Measurements from ENCODE around the gene PPP1CB. TPM values are rescaled to one million over a fixed set of nuclear protein-coding genes. Genes with fewer than 3 reads are reported as not detected.

The PPP1CB gene
- total and polyA plus RNA-seq, 11 donors, result 128 to 496 (median 404) TPM

DNA sequence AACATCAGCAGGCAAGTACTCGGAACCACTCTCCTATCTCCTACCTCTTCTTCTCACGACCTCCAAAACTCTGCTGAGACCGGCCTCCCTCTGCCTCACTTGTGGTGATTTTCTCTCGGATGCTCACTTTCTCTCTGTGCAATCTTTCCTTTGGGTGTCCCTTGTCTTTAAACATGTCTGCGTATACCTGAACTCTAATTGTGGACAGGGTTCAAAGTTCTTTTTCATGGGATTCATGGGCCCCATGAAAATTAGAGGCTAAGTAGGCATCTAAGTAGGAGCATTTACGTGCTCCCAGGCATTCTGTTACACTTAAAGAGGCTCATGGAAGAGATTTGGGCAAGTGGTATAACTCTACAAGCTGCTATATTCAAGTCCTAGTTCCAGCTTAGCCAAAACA lies 2.1 kb upstream of the PPP1CB start:
- TF ChIP-seq, protein P1, sequence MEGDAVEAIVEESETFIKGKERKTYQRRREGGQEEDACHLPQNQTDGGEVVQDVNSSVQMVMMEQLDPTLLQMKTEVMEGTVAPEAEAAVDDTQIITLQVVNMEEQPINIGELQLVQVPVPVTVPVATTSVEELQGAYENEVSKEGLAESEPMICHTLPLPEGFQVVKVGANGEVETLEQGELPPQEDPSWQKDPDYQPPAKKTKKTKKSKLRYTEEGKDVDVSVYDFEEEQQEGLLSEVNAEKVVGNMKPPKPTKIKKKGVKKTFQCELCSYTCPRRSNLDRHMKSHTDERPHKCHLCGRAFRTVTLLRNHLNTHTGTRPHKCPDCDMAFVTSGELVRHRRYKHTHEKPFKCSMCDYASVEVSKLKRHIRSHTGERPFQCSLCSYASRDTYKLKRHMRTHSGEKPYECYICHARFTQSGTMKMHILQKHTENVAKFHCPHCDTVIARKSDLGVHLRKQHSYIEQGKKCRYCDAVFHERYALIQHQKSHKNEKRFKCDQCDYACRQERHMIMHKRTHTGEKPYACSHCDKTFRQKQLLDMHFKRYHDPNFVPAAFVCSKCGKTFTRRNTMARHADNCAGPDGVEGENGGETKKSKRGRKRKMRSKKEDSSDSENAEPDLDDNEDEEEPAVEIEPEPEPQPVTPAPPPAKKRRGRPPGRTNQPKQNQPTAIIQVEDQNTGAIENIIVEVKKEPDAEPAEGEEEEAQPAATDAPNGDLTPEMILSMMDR (IDR thresholded peaks at IDR 0.05), result no peak
- no peak for TF ChIP-seq POLR2A (IDR thresholded peaks at IDR 0.05)
- Histone ChIP-seq H3K27me3 (no peaks in the 10 kb centered on the region), H3K4me1 (peaks cover 2 to 41% (median 25%) of the 10 kb centered on the region in 12 donors), H3K4me3 (no peak overlapping the region), H3K36me3 (no peaks in the 10 kb centered on the region), H3K9me3 (no peaks in the 10 kb centered on the region), H3K27ac (peak overlapping the region in 10 of 12 donors; percentile 98 to 100 (median 100))
- no peak for ATAC-seq
- intact Hi-C loops (cut with DNase I), result loop anchor here in 1 of 10 donors (5.0 kb wide), 1 partner anchor 42 kb away; no protein-coding TSS in a partner anchor
- DNase-seq, result no peak
- WGBS, 4 donors, result 96 to 97% (median 96%) methylated on average over 6 of the region's 6 CpGs

DNA sequence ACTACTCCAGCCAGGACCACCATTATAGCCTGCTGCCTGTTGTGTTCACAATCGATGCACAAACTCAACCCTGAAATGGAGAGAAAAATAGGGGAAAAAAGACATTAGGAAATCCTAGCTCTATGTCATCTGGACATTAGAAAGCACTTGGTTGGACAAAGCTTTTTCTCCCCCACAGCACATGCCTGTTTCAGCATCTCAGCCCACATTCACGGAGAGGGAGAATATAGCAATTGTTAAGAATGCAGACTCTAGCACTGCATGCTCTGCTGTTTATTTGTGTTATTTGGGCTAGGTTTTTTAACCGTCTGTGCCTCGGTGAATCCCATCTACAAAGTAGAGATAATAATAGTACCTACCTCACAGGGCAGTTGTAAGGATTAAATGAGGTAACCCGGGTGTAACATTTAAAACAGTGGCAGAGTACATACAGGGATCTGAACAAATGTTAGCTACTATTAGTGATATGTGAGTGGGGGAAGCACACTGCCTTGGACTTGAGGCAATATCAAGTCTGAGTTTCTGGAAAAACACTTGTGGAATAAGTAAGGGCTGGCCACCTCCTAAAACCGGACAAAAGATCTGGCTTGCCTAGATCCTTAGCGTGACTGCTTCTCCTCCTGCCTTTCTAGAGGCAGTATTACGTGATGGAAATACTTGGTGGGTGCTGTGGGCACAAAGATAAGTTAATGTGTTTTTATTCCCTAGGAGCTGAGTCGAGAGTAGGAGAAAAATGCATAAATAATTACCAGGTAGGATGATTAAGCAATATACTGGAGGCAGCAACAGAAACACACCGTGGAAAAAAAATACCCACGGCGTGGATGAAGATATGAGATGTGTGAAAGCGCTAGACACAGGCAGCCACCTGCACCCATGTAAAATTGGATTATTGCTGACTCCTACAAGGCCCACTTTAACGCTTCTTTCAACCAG lies 1.0 kb upstream of the PPP1CB start:
- H3K4me1 ChIP-seq, result peaks cover 6 to 51% (median 29%) of the 10 kb centered on the region in 12 donors
- 13 to 14% (median 14%) methylated on average over 14 of the region's 14 CpGs for WGBS, 4 donors
- intact Hi-C loops (cut with DNase I), result loop anchor here in 9 of 10 donors (2.0 to 10.0 kb wide), 9 partner anchors 63 to 186 kb away; no protein-coding TSS in a partner anchor

DNA sequence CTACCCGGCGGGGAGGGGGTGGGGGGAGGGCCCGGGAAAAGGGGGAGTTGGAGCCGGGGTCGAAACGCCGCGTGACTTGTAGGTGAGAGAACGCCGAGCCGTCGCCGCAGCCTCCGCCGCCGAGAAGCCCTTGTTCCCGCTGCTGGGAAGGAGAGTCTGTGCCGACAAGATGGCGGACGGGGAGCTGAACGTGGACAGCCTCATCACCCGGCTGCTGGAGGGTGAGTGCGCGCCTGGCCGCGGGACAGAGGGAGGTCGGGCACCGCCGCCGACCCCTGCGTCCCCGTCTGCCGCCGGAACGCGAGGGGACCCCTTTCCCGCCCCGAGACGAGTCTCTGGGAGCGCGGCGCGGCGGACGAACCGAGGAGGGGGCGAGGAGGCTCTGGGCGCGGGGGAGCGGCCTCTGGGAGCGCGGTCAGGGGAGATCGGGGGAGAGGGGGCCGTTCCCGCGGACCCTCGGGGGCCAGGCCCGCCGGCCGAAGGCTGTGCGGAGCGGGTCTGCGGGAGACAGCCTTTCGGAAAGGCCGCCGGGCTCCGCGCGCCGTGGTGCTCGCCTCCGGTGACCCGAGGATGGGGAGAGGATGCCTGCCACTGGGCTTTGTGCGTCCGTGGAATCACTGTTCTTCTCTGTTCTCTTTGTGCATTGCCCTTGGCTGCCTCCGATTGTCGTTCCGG lies 463 bp downstream of the PPP1CB start:
- 0 to 1% (median 1%) methylated on average over 28 to 78 of the region's 78 CpGs for WGBS, 4 donors
- TF ChIP-seq, protein P1 (IDR thresholded peaks at IDR 0.05), result no peak
- TF ChIP-seq POLR2A (IDR thresholded peaks at IDR 0.05), result no peak
- DNase-seq, result peak in 1 of 5 donors; percentile 30
- ATAC-seq, result peak; percentile 14 to 60 (median 40)
- Histone ChIP-seq H3K4me1 (peaks cover 10 to 66% (median 42%) of the 10 kb centered on the region in 12 donors), H3K36me3 (peaks cover 0 to 3% (median 0%) of the 10 kb centered on the region in 9 donors), H3K9me3 (no peaks in the 10 kb centered on the region), H3K27ac (peak overlapping the region; percentile 98 to 100 (median 100)), H3K4me3 (peak overlapping the region; percentile 90 to 100 (median 94)), H3K27me3 (no peaks in the 10 kb centered on the region)
- intact Hi-C loops (cut with DNase I), result loop anchor here in 9 of 10 donors (1.0 to 10.0 kb wide), 14 partner anchors 65 to 187 kb away; no protein-coding TSS in a partner anchor

More for the DNA sequence above, 1.0 kb upstream of the PPP1CB start:
- TF ChIP-seq, protein P1 (IDR thresholded peaks at IDR 0.05), result peak in 2 of 12 donors; percentile 8 to 17
- no peak for TF ChIP-seq POLR2A (IDR thresholded peaks at IDR 0.05)
- peak overlapping the region; percentile 98 to 100 (median 100) for H3K27ac ChIP-seq
- no peaks in the 10 kb centered on the region for H3K9me3 ChIP-seq
- no peaks in the 10 kb centered on the region for H3K27me3 ChIP-seq
- H3K36me3 ChIP-seq, result no peaks in the 10 kb centered on the region
- ATAC-seq (peak in 2 of 4 donors; percentile 0 to 3), DNase-seq (peak in 1 of 5 donors; percentile 16)
- peak overlapping the region; percentile 30 to 100 (median 94) for H3K4me3 ChIP-seq

All from heart left ventricle (tissue), 16 donors.